ENCODE measurements around the gene NCOA5. TPM values are rescaled to one million over a fixed set of nuclear protein-coding genes. Genes with fewer than 3 reads are reported as not detected.
A peak's percentile ranks its signal among the peaks of the same experiment; 100 is the strongest.

Gene NCOA5
- total RNA-seq, 1 donor from 2014 or later = 34.9 TPM

DNA sequence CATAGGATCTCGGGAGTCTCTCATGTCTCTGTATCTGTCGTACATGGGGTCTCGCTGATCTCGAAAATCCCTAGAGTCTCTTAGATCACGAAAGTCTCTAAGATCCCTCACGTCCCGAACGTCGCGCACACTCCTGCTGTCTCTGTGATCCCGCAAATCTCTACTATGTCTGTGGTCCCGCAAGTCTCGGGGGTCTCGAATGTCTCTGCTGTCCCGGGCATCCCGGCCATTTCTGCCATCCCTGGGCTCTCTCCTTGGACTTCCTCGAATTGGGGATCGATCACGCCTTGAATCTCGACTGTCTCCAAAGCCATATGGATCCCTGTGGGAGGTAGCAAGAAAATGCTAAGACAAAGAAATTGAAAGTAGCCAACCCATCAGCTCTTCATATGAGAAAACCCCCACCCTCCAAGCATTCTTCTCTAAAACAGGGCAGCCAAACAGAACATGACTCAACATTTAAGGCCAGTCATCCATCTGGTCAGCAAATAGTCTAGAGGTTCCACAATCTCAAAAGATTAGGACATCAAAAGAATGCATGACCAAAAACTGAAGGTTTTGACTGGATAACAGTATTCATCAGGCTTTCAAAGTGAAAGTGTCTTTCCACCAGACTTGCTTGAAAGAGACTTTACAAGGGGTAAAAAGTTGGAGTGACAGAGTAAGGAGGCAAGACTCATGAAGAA lies 19.4 kb downstream of the NCOA5 start:
- Mint-ChIP-seq H3K27me3 (ENCODE audit: unreplicated experiment) (no peaks in the 10 kb centered on the region), H3K27ac (ENCODE audit: unreplicated experiment) (no peak overlapping the region), H3K9me3 (ENCODE audit: unreplicated experiment) (no peaks in the 10 kb centered on the region), H3K36me3 (ENCODE audit: low read depth, unreplicated experiment) (peaks cover 24% of the 10 kb centered on the region), H3K4me1 (ENCODE audit: unreplicated experiment) (peaks cover 17% of the 10 kb centered on the region), H3K4me3 (ENCODE audit: unreplicated experiment) (no peak overlapping the region)
- DNase-seq (ENCODE audit: low spot score) = no peak
- TF ChIP-seq, protein P1, sequence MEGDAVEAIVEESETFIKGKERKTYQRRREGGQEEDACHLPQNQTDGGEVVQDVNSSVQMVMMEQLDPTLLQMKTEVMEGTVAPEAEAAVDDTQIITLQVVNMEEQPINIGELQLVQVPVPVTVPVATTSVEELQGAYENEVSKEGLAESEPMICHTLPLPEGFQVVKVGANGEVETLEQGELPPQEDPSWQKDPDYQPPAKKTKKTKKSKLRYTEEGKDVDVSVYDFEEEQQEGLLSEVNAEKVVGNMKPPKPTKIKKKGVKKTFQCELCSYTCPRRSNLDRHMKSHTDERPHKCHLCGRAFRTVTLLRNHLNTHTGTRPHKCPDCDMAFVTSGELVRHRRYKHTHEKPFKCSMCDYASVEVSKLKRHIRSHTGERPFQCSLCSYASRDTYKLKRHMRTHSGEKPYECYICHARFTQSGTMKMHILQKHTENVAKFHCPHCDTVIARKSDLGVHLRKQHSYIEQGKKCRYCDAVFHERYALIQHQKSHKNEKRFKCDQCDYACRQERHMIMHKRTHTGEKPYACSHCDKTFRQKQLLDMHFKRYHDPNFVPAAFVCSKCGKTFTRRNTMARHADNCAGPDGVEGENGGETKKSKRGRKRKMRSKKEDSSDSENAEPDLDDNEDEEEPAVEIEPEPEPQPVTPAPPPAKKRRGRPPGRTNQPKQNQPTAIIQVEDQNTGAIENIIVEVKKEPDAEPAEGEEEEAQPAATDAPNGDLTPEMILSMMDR (IDR thresholded peaks at IDR 0.05; ENCODE audit: unreplicated experiment) = no peak

DNA sequence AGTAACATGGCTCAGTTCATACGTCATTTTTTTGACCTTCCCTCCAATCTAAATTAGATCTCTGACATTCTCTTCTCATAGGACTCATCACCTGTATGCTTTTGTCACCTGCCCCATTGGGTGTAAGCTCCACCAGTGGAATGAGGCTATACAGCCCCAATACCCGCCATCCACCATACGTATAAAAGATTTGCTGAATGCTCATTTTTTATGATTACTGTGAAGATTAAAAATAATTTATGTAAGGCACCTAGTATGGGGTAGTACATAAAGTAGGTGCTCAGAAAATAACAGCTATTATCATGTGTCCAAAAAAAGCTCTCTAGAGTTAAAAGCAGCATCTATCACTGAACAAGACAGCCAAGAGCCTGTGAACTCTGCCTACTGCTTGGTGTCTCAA lies 24.1 kb downstream of the NCOA5 start:
- H3K9me3 Mint-ChIP-seq (ENCODE audit: unreplicated experiment) = no peaks in the 10 kb centered on the region
- peaks cover 47% of the 10 kb centered on the region for H3K36me3 Mint-ChIP-seq (ENCODE audit: low read depth, unreplicated experiment)
- H3K4me1 Mint-ChIP-seq (ENCODE audit: unreplicated experiment) = peaks cover 14% of the 10 kb centered on the region
- no peak overlapping the region for H3K4me3 Mint-ChIP-seq (ENCODE audit: unreplicated experiment)
- TF ChIP-seq, protein P1 (IDR thresholded peaks at IDR 0.05; ENCODE audit: unreplicated experiment) = no peak
- DNase-seq (ENCODE audit: low spot score) = no peak
- H3K27me3 Mint-ChIP-seq (ENCODE audit: unreplicated experiment) = peaks cover 3% of the 10 kb centered on the region
- H3K27ac Mint-ChIP-seq (ENCODE audit: unreplicated experiment) = no peak overlapping the region

DNA sequence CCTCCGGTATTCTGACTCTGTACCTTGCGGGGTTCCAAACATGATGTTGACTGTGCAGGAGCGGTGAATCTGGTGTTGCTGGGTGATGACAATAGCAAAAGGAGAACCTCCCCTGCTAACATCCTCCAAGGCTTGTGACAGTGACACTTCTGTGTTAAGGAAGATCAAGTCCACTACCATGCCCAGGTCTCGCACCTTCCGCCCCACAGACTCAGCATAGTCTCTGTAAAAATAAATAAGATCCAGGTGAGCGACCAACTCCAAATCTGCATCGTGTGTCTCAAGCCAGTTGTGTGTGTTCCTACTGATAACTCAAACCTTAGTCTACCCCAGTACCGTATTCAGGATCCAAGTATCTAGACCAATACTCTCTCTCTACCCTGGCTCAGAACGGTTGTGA lies 24.8 kb downstream of the NCOA5 start:
- Mint-ChIP-seq H3K9me3 (ENCODE audit: unreplicated experiment) (no peaks in the 10 kb centered on the region), H3K27me3 (ENCODE audit: unreplicated experiment) (peaks cover 3% of the 10 kb centered on the region), H3K4me1 (ENCODE audit: unreplicated experiment) (peaks cover 21% of the 10 kb centered on the region), H3K4me3 (ENCODE audit: unreplicated experiment) (peak overlapping the region; percentile 14), H3K36me3 (ENCODE audit: low read depth, unreplicated experiment) (peaks cover 52% of the 10 kb centered on the region), H3K27ac (ENCODE audit: unreplicated experiment) (no peak overlapping the region)
- TF ChIP-seq, protein P1 (IDR thresholded peaks at IDR 0.05; ENCODE audit: unreplicated experiment) = no peak
- no peak for DNase-seq (ENCODE audit: low spot score)

DNA sequence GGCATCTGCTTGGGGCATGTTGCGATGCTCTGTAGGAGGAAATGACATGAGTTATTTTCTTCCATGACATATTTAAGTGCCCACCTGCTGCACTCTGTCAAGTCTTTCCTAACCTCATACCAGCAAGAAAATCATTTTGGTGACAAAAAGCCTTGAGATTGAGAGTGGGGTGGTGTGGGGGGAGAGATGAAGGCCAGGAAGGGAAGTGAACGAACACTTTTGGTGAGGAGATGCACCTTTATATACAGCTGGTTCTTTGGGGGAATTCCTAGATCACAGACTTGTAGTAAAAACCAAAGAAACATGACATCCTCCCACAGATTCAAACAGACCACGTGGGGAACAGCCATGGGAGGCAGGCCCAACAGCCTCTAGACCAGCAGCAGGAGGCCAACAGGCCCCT lies 26.1 kb downstream of the NCOA5 start:
- peak overlapping the region; percentile 7 for H3K4me3 Mint-ChIP-seq (ENCODE audit: unreplicated experiment)
- peaks cover 52% of the 10 kb centered on the region for H3K36me3 Mint-ChIP-seq (ENCODE audit: low read depth, unreplicated experiment)
- TF ChIP-seq, protein P1 (IDR thresholded peaks at IDR 0.05; ENCODE audit: unreplicated experiment) = no peak
- peaks cover 3% of the 10 kb centered on the region for H3K27me3 Mint-ChIP-seq (ENCODE audit: unreplicated experiment)
- no peak for DNase-seq (ENCODE audit: low spot score)
- H3K4me1 Mint-ChIP-seq (ENCODE audit: unreplicated experiment) = peaks cover 34% of the 10 kb centered on the region
- no peak overlapping the region for H3K27ac Mint-ChIP-seq (ENCODE audit: unreplicated experiment)
- H3K9me3 Mint-ChIP-seq (ENCODE audit: unreplicated experiment) = no peaks in the 10 kb centered on the region

DNA sequence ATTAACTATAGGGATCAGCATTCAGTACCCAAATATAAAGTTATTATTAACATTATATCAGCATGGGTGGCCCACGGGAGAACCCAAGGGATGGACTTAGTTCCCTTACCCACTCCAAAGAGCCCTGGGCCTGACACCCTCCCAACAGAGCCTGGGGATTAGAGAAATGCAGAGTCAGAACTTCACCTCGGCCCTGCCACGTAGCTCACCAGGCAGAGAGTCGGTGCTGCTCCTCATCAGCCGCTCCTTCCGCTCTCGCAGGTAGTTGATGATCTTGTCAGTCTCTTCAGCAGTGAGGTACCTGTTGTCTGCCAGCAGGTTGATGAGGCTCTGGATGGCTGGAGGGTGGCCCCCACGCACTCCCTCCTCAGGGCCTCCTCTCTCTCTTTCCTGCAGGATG lies 26.6 kb downstream of the NCOA5 start:
- Mint-ChIP-seq H3K4me3 (ENCODE audit: unreplicated experiment) (peak overlapping the region; percentile 7), H3K27me3 (ENCODE audit: unreplicated experiment) (peaks cover 3% of the 10 kb centered on the region), H3K9me3 (ENCODE audit: unreplicated experiment) (no peaks in the 10 kb centered on the region), H3K4me1 (ENCODE audit: unreplicated experiment) (peaks cover 36% of the 10 kb centered on the region), H3K27ac (ENCODE audit: unreplicated experiment) (no peak overlapping the region), H3K36me3 (ENCODE audit: low read depth, unreplicated experiment) (peaks cover 48% of the 10 kb centered on the region)
- TF ChIP-seq, protein P1 (IDR thresholded peaks at IDR 0.05; ENCODE audit: unreplicated experiment) = no peak
- no peak for DNase-seq (ENCODE audit: low spot score)

Data from endothelial cell (in vitro differentiated cells).